ENCODE data around the gene CRB1. TPM values are rescaled to one million over a fixed set of nuclear protein-coding genes. Genes with fewer than 3 reads are reported as not detected.

The CRB1 gene
- polyA plus RNA-seq, 1 donor from 2014 or later, result 2.3 TPM

DNA sequence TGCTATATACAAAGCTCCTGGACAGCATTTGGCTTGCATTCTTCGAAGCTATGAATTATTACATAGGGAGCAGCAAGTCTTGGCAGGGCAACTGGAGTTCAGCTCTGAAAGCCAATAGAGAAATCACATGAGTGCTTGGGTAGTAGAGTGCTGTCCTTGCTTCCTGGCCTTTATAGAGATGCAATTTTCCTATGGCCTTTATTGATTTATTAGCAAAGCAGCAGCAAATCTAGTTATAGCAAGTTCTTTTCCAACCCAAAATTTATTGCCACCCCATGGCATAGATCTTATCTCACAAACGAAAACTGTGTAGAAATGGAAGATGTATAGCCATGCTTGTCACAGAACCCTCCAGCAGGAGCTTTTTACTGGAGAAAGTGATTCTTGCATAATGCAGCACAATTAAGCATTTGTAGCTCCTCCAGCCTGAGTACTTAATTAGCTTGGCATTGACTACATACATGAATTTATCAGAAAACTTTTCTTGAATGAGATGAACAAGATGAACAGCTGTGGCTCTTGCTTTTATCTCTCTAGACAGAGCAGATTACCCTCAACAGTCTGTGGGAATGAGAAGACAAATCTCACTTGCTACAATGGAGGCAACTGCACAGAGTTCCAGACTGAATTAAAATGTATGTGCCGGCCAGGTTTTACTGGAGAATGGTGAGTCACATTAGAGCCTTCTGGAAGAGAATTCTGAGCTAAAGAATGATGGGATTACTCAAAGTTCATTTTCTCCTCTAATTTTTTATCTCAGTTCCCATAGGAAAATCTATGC is 170.1 kb downstream of the CRB1 start:
- no peak overlapping the region for H3K4me3 ChIP-seq (ENCODE audit: low read length)
- no peak overlapping the region for H3K4me2 ChIP-seq (ENCODE audit: low read length)
- H2AFZ ChIP-seq (ENCODE audit: low read depth, low read length), result no peak overlapping the region

DNA sequence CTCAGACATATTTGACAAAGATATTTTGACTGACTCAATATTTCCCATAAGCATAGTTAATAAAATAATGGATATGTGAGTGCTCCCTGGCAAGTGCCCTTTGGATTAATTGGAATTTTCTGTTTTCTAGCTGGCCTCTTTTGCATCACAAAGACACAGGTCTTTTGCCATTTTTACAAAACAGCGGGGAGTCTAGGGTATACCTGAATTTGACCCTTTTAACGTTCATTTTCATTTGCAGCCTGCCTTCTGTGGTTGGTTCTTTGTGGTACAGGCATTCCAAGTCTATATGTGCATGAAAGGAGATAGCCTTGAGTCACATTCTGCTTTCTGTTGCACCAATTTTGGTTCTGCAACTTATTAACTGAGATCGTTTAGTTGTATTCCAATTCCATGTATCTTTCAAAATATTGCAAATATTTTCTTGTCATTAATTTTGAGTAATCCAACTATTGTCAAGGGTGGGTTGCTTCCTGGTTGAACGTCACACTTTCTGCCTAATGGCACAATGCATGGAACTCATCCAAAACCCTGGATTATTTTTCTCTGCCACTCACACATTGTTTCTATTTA is 171.7 kb downstream of the CRB1 start:
- TF ChIP-seq EZH2 (IDR thresholded peaks at IDR 0.05; ENCODE audit: borderline replicate concordance, insufficient read depth, low read length, poor library complexity, severe bottlenecking) (no peak), POLR2AphosphoS5 (IDR thresholded peaks at IDR 0.05) (no peak), MXI1 (conservative IDR thresholded peaks at IDR 0.05; ENCODE audit: poor library complexity, severe bottlenecking) (no peak), EP300 (conservative IDR thresholded peaks at IDR 0.05; ENCODE audit: poor library complexity, severe bottlenecking) (no peak), SMC3 (conservative IDR thresholded peaks at IDR 0.05; ENCODE audit: poor library complexity) (no peak), RAD21 (conservative IDR thresholded peaks at IDR 0.05) (no peak), TAF1 (IDR thresholded peaks at IDR 0.05; ENCODE audit: low read depth) (no peak)
- TF ChIP-seq, protein P1, sequence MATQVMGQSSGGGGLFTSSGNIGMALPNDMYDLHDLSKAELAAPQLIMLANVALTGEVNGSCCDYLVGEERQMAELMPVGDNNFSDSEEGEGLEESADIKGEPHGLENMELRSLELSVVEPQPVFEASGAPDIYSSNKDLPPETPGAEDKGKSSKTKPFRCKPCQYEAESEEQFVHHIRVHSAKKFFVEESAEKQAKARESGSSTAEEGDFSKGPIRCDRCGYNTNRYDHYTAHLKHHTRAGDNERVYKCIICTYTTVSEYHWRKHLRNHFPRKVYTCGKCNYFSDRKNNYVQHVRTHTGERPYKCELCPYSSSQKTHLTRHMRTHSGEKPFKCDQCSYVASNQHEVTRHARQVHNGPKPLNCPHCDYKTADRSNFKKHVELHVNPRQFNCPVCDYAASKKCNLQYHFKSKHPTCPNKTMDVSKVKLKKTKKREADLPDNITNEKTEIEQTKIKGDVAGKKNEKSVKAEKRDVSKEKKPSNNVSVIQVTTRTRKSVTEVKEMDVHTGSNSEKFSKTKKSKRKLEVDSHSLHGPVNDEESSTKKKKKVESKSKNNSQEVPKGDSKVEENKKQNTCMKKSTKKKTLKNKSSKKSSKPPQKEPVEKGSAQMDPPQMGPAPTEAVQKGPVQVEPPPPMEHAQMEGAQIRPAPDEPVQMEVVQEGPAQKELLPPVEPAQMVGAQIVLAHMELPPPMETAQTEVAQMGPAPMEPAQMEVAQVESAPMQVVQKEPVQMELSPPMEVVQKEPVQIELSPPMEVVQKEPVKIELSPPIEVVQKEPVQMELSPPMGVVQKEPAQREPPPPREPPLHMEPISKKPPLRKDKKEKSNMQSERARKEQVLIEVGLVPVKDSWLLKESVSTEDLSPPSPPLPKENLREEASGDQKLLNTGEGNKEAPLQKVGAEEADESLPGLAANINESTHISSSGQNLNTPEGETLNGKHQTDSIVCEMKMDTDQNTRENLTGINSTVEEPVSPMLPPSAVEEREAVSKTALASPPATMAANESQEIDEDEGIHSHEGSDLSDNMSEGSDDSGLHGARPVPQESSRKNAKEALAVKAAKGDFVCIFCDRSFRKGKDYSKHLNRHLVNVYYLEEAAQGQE (IDR thresholded peaks at IDR 0.05; ENCODE audit: borderline replicate concordance), result no peak
- TF ChIP-seq, protein P2, sequence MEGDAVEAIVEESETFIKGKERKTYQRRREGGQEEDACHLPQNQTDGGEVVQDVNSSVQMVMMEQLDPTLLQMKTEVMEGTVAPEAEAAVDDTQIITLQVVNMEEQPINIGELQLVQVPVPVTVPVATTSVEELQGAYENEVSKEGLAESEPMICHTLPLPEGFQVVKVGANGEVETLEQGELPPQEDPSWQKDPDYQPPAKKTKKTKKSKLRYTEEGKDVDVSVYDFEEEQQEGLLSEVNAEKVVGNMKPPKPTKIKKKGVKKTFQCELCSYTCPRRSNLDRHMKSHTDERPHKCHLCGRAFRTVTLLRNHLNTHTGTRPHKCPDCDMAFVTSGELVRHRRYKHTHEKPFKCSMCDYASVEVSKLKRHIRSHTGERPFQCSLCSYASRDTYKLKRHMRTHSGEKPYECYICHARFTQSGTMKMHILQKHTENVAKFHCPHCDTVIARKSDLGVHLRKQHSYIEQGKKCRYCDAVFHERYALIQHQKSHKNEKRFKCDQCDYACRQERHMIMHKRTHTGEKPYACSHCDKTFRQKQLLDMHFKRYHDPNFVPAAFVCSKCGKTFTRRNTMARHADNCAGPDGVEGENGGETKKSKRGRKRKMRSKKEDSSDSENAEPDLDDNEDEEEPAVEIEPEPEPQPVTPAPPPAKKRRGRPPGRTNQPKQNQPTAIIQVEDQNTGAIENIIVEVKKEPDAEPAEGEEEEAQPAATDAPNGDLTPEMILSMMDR (IDR thresholded peaks at IDR 0.05; ENCODE audit: poor library complexity, severe bottlenecking), result no peak
- Histone ChIP-seq H3K9ac (ENCODE audit: low read length) (no peak overlapping the region), H3K9me3 (ENCODE audit: low read length) (no peaks in the 10 kb centered on the region), H3K79me2 (replicated peaks; ENCODE audit: insufficient read depth, low read length) (no peaks in the 10 kb centered on the region), H3F3A (ENCODE audit: insufficient read depth, low read length, poor library complexity, severe bottlenecking) (no peaks in the 10 kb centered on the region), H3K4me3 (ENCODE audit: low read length) (no peak overlapping the region), H3K36me3 (ENCODE audit: insufficient read depth, low read length) (no peaks in the 10 kb centered on the region), H2AFZ (ENCODE audit: low read depth, low read length) (no peak overlapping the region), H3K27me3 (ENCODE audit: insufficient read depth, low read depth, low read length) (no peaks in the 10 kb centered on the region), H3K9me2 (ENCODE audit: insufficient read depth, low read length) (no peaks in the 10 kb centered on the region), H4K20me1 (ENCODE audit: insufficient read depth) (no peaks in the 10 kb centered on the region), H3K27ac (ENCODE audit: low read length) (no peak overlapping the region), H3K4me2 (ENCODE audit: low read length) (no peak overlapping the region)

More for the DNA sequence above, 170.1 kb downstream of the CRB1 start:
- Histone ChIP-seq H3K36me3 (ENCODE audit: insufficient read depth, low read length) (no peaks in the 10 kb centered on the region), H3F3A (ENCODE audit: insufficient read depth, low read length, poor library complexity, severe bottlenecking) (no peaks in the 10 kb centered on the region), H3K9me2 (ENCODE audit: insufficient read depth, low read length) (no peaks in the 10 kb centered on the region), H4K20me1 (ENCODE audit: insufficient read depth) (no peaks in the 10 kb centered on the region), H3K27ac (ENCODE audit: low read length) (no peak overlapping the region), H3K79me2 (replicated peaks; ENCODE audit: insufficient read depth, low read length) (no peaks in the 10 kb centered on the region), H3K9me3 (ENCODE audit: low read length) (no peaks in the 10 kb centered on the region), H3K27me3 (ENCODE audit: insufficient read depth, low read depth, low read length) (no peaks in the 10 kb centered on the region), H3K9ac (ENCODE audit: low read length) (no peak overlapping the region)
- TF ChIP-seq TAF1 (IDR thresholded peaks at IDR 0.05; ENCODE audit: low read depth) (no peak), SMC3 (conservative IDR thresholded peaks at IDR 0.05; ENCODE audit: poor library complexity) (no peak), RAD21 (conservative IDR thresholded peaks at IDR 0.05) (no peak), EP300 (conservative IDR thresholded peaks at IDR 0.05; ENCODE audit: poor library complexity, severe bottlenecking) (no peak), MXI1 (conservative IDR thresholded peaks at IDR 0.05; ENCODE audit: poor library complexity, severe bottlenecking) (no peak), POLR2AphosphoS5 (IDR thresholded peaks at IDR 0.05) (no peak)

Measured in neural cell (in vitro differentiated cells).